HEK293T (cell line): ENCODE data around the gene BPIFA2.
"Not testable (repeated sequence)": the region's sequence is repeated elsewhere in the genome, so short reads cannot be mapped to it uniquely, and the experiment has no call there.

Experiments
- CTCF ChIA-PET: fragments of 350-600 bp; formaldehyde crosslinking; extraction: SDS; loops from one replicate; lab custom pipeline; 2021; ENCODE audit warnings: antibody characterized with exemption, inconsistent platforms; lab: Yijun Ruan, JAX
- POLR2A ChIA-PET: fragments of 350-600 bp; formaldehyde crosslinking; extraction: SDS; loops from one replicate; lab custom pipeline; 2020; ENCODE audit warnings: antibody characterized with exemption, inconsistent platforms; lab: Yijun Ruan, JAX
- DNase-seq: peaks from one replicate; pipeline ENCODE4 v3.0.0; 2012; ENCODE audit warnings: mixed read lengths; ENCODE audit errors: extremely low spot score
- ARNT ChIP-seq: fragments of 450-650 bp; IDR thresholded peaks from 2 replicates; pipeline ENCODE4 v1.6.1; 2017; ENCODE audit warnings: mild to moderate bottlenecking
- BHLHE40 ChIP-seq: fragments of 450-650 bp; IDR thresholded peaks from 2 replicates; pipeline ENCODE4 v1.6.1; 2016; ENCODE audit warnings: mild to moderate bottlenecking, moderate library complexity, borderline replicate concordance
- CTBP1 ChIP-seq: fragments of 450-650 bp; IDR thresholded peaks from 2 replicates; pipeline ENCODE4 v1.6.1; 2016; ENCODE audit warnings: borderline replicate concordance
- ELF4 ChIP-seq: fragments of 450-650 bp; IDR thresholded peaks from 2 replicates; pipeline ENCODE4 v1.6.1; 2017; ENCODE audit warnings: antibody characterized with exemption
- FOXA1 ChIP-seq: fragments of 450-650 bp; IDR thresholded peaks from 2 replicates; pipeline ENCODE4 v1.6.1; 2016; ENCODE audit warnings: mild to moderate bottlenecking
- FOXK2 ChIP-seq: fragments of 450-650 bp; IDR thresholded peaks from 2 replicates; pipeline ENCODE4 v1.6.1; 2016; ENCODE audit warnings: mild to moderate bottlenecking
- FOXM1 ChIP-seq: fragments of 450-650 bp; IDR thresholded peaks from 2 replicates; pipeline ENCODE4 v1.6.1; 2017; ENCODE audit warnings: mild to moderate bottlenecking, borderline replicate concordance
- HDGF ChIP-seq: fragments of 450-650 bp; IDR thresholded peaks from 2 replicates; pipeline ENCODE4 v1.6.1; 2017; ENCODE audit warnings: antibody characterized with exemption, borderline replicate concordance
- L3MBTL2 ChIP-seq: fragments of 450-650 bp; conservative IDR thresholded peaks from 2 replicates; pipeline ENCODE4 v1.6.1; 2016; ENCODE audit warnings: mild to moderate bottlenecking
- LEF1 ChIP-seq: fragments of 450-650 bp; IDR thresholded peaks from 2 replicates; pipeline ENCODE4 v1.6.1; 2017; ENCODE audit warnings: mild to moderate bottlenecking, borderline replicate concordance
- NFRKB ChIP-seq: fragments of 450-650 bp; IDR thresholded peaks from 2 replicates; pipeline ENCODE4 v1.6.1; 2016; ENCODE audit warnings: mild to moderate bottlenecking, moderate library complexity
- SP1 ChIP-seq: fragments of 450-650 bp; IDR thresholded peaks from 2 replicates; pipeline ENCODE4 v1.6.1; 2017
- SUZ12 ChIP-seq: fragments of 450-650 bp; IDR thresholded peaks from 2 replicates; pipeline ENCODE4 v1.6.1; 2016; ENCODE audit warnings: mild to moderate bottlenecking
- TARDBP ChIP-seq: fragments of 450-650 bp; IDR thresholded peaks from 2 replicates; pipeline ENCODE4 v1.6.1; 2016
- ZNF384 ChIP-seq: fragments of 450-650 bp; IDR thresholded peaks from 2 replicates; pipeline ENCODE4 v1.6.1; 2016
- TF ChIP-seq, protein P1 (sequence below): fragments of 450-650 bp; IDR thresholded peaks from 2 replicates; pipeline ENCODE4 v1.6.1; 2016

The BPIFA2 gene

DNA sequence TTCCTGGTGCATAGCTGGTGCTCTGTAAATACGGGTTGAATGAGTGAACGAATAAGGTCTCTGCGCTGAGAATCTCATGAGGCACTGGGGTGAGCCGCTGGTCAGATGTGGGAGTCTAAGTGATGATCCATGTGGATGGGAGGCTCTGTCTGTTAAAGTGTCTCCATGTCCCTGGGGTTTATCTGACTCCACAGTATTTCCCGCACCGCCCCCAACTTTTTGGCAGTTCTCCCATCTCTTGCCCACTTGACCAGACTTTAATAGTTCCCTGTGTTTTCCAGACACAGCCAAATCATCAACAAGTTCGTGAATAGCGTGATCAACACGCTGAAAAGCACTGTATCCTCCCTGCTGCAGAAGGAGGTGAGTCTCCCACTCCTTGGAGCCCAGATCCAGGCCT is 9.9 kb downstream of the BPIFA2 start:
- CTCF ChIA-PET = no interaction called here
- POLR2A ChIA-PET = no interaction called here
- no peak for TF ChIP-seq SUZ12
- no peak for TF ChIP-seq SP1
- TF ChIP-seq ELF4 = no peak
- no peak for TF ChIP-seq FOXA1
- no peak for TF ChIP-seq FOXK2
- TF ChIP-seq ARNT = no peak
- no peak for TF ChIP-seq L3MBTL2
- TF ChIP-seq ZNF384 = no peak
- TF ChIP-seq TARDBP = no peak
- no peak for TF ChIP-seq LEF1
- no peak for TF ChIP-seq FOXM1
- TF ChIP-seq CTBP1 = no peak

DNA sequence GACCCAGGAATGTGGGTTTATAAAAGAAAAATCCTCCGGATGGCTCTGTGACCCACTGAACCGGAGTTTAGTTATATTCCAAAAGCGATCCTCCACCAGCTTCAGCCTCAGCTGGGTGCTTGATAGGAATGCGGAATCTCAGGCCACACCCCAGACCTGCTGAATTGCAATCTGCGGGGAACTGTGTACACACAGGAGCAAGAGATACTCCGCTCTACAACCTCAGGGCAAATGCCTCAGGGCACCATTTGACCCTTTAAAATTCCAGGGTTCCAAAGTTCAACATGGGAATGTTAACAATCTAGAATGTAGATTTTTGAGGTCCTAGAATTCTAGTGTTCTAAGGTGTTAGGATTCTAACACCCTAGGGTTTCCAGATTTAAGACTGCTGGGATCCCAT is 10.8 kb downstream of the BPIFA2 start:
- TF ChIP-seq HDGF = no peak
- TF ChIP-seq SP1 = no peak
- TF ChIP-seq NFRKB = no peak
- no peak for TF ChIP-seq ZNF384
- no peak for TF ChIP-seq CTBP1
- TF ChIP-seq FOXK2 = no peak
- TF ChIP-seq L3MBTL2 = no peak
- no peak for TF ChIP-seq ELF4
- TF ChIP-seq BHLHE40 = no peak
- no peak for TF ChIP-seq LEF1
- POLR2A ChIA-PET = no interaction called here
- CTCF ChIA-PET = no interaction called here
- DNase-seq = no peak

More for the DNA sequence above, 9.9 kb downstream of the BPIFA2 start:
- no peak for DNase-seq

DNA sequence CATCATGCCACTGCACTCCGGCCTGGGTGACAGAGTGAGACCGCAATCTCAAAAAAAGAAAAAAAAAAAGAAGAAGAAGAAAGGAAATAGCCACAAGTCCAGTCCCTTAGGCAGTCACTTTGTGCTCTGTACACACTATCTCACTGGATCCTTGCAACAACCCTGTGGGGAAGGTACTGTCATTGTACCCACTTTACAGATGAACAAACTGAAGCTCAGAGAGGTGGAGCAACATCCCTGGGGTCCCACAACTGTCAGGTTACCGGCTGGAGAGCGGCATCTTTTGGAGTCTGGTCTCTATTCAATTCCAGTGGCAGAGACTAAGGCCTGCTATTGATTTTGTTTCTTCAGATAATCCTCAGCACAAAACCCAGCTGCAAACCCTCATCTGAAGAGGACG is 12.2 kb downstream of the BPIFA2 start:
- no peak for DNase-seq
- ChIA-PET POLR2A (no interaction called here), CTCF (no interaction called here)
- TF ChIP-seq L3MBTL2 (no peak), ZNF384 (no peak), LEF1 (no peak), NFRKB (no peak), SUZ12 (no peak), TARDBP (no peak), CTBP1 (no peak), FOXK2 (no peak), ARNT (no peak), FOXA1 (no peak), FOXM1 (no peak), SP1 (no peak), BHLHE40 (no peak), ELF4 (no peak), HDGF (no peak)
- TF ChIP-seq, protein P1, sequence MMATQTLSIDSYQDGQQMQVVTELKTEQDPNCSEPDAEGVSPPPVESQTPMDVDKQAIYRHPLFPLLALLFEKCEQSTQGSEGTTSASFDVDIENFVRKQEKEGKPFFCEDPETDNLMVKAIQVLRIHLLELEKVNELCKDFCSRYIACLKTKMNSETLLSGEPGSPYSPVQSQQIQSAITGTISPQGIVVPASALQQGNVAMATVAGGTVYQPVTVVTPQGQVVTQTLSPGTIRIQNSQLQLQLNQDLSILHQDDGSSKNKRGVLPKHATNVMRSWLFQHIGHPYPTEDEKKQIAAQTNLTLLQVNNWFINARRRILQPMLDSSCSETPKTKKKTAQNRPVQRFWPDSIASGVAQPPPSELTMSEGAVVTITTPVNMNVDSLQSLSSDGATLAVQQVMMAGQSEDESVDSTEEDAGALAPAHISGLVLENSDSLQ = no peak

DNA sequence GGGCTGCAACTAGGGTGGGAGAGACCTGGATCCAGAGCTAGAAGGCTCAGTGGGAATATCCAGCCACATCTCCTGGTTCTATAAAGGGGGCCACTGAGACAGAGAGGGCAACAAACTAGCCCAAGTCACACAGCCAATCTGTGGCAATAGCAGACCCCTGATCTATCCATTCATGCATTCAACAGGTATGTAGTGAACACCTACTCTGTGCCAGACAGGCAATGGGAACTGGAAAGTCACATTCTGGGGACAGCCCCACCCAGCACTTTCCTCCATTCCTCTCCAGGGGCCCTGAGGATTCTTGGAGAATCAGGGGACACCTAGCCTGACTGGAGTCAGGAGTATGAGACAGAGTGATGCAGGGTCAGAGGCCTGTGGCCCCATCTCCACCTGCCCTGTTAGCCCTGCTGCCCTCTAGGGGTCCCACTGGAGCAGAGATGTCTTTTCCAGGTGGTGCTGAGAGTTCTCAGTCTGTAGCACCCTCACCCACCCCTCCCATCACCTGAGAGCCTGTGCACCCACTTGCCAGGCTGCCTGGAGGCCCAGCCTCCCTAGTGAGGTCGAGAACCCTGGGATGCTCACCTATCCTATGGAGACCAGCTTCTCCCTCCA is 13.6 kb downstream of the BPIFA2 start:
- TF ChIP-seq ELF4 = no peak
- no peak for TF ChIP-seq SUZ12
- no peak for TF ChIP-seq FOXA1
- no peak for TF ChIP-seq CTBP1
- TF ChIP-seq BHLHE40 = no peak
- TF ChIP-seq, protein P1 = no peak
- TF ChIP-seq LEF1 = no peak
- TF ChIP-seq SP1 = no peak
- TF ChIP-seq TARDBP = no peak
- no peak for TF ChIP-seq L3MBTL2
- no peak for TF ChIP-seq ZNF384
- TF ChIP-seq HDGF = no peak
- no peak for TF ChIP-seq ARNT
- no peak for TF ChIP-seq FOXK2
- TF ChIP-seq FOXM1 = no peak
- no peak for TF ChIP-seq NFRKB
- DNase-seq = no peak
- ChIA-PET CTCF (no interaction called here), POLR2A (no interaction called here)

DNA sequence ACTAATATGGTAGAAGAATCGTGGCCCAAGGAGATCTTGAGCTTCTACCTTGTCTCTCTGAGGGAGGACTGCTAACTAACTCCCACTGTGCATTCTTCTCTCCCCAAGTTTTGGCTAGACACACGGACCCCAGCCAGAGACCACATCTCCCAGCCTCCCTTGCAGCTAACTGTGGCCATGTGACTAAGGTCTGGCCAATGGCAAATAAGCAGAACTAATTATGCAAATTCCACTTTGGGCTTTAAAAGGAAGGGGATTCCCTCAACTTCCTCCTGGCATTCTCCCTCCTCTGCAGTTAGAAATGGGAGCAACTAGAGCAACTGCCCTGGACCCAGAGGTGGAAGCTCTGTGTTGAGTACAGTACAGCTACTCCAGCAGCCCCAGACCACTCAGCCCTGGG is 15.4 kb downstream of the BPIFA2 start:
- ChIA-PET POLR2A (no interaction called here), CTCF (no interaction called here)
- TF ChIP-seq BHLHE40 (no peak), TARDBP (no peak), HDGF (no peak), FOXK2 (no peak), SP1 (no peak), ZNF384 (no peak), NFRKB (no peak), ELF4 (no peak), L3MBTL2 (no peak), FOXM1 (no peak)
- DNase-seq = no peak

DNA sequence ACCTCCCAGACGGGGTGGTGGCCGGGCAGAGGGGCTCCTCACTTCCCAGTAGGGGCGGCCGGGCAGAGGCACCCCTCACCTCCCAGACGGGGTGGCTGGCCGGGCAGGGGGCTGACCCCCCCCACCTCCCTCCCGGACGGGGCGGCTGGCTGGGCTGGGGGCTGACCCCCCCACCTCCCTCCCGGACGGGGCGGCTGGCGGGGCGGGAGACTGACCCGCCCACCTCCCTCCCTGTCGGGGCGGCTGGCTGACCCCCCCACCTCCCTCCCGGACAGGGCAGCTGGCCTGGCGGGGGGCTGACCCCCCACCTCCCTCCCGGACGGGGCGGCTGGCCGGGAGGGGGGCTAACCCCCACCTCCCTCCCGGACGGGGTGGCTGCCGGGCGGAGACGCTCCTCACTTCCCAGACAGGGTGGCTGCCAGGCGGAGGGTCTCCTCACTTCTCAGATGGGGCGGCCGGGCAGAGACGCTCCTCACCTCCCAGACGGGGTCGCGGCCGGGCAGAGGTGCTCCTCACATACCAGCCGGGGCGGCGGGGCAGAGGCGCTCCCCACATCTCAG is 17.2 kb downstream of the BPIFA2 start:
- CTCF ChIA-PET, POLR2A ChIA-PET, DNase-seq: not testable (repeated sequence)
